Bronchial epithelial cell (primary cell): ENCODE data around the gene DDAH2. TPM values are rescaled to one million over a fixed set of nuclear protein-coding genes. Genes with fewer than 3 reads are reported as not detected.

ENCODE experiments used
- DNase-seq: peaks from one replicate; pipeline ENCODE4 v3.0.0-alpha.2; 2010; ENCODE audit warnings: low read depth
- FAIRE-seq: peaks from 2 replicates; lab custom pipeline; 2011; peaks lifted over from hg19 to GRCh38; lab: Jason Lieb, UNC
- H3K27me3 ChIP-seq: 2 replicates; pipeline ENCODE4 v1.5.1; 2011; ENCODE audit warnings: low read length; ENCODE audit not compliant: control insufficient read depth, insufficient read depth
- H3K36me3 ChIP-seq: 2 replicates; pipeline ENCODE4 v1.5.1; 2011; ENCODE audit warnings: low read length; ENCODE audit not compliant: control insufficient read depth, insufficient read depth
- H3K4me3 ChIP-seq: 2 replicates; pipeline ENCODE4 v1.5.1; 2011; ENCODE audit warnings: mild to moderate bottlenecking, low read depth, low read length, control low read depth
- total RNA-seq: library from RNA; depleted of rRNA; stranded (reverse); fragments of >200 nt; gene quantifications from 2 replicates; pipeline ENCODE4 v1.2.1, GENCODE V29; 2014
- TF ChIP-seq, protein P1 (sequence below): IDR thresholded peaks from 2 replicates; pipeline ENCODE4 v1.5.1; 2011; ENCODE audit warnings: mild to moderate bottlenecking, moderate library complexity, low read length, control low read depth, inconsistent platforms; ENCODE audit not compliant: insufficient read depth, severe bottlenecking

Gene DDAH2
- total RNA-seq, 1 donor from 2014 or later: 14.5 TPM

DNA sequence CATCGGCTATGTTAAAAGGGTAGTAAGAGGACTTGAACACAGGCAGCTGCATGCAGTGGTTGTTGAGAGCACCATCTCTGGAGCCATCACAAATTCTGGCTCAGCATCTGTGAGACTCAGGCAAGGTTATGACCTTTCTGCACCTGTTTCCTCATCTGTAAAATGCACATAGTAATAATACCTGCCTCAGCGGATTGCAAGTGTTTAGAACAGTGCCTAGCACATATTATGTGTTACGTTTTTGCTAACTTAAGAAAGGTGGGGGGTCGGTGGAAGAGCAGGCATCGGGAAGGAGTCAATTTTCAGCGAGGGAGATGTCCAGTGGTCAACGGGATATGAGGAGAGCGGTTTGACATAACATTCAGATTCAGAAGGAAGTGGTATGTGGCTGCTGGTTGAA is 51.1 kb downstream of the DDAH2 start:
- FAIRE-seq (no peak), DNase-seq (no peak)
- no peaks in the 10 kb centered on the region for H3K36me3 ChIP-seq
- no peaks in the 10 kb centered on the region for H3K27me3 ChIP-seq
- no peak overlapping the region for H3K4me3 ChIP-seq
- TF ChIP-seq, protein P1, sequence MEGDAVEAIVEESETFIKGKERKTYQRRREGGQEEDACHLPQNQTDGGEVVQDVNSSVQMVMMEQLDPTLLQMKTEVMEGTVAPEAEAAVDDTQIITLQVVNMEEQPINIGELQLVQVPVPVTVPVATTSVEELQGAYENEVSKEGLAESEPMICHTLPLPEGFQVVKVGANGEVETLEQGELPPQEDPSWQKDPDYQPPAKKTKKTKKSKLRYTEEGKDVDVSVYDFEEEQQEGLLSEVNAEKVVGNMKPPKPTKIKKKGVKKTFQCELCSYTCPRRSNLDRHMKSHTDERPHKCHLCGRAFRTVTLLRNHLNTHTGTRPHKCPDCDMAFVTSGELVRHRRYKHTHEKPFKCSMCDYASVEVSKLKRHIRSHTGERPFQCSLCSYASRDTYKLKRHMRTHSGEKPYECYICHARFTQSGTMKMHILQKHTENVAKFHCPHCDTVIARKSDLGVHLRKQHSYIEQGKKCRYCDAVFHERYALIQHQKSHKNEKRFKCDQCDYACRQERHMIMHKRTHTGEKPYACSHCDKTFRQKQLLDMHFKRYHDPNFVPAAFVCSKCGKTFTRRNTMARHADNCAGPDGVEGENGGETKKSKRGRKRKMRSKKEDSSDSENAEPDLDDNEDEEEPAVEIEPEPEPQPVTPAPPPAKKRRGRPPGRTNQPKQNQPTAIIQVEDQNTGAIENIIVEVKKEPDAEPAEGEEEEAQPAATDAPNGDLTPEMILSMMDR: no peak

Other genes with a start within 250 kb of the DDAH2 start
- 2.9 and 3.7 TPM in 2 replicates for gene MICB, start 231.2 kb downstream of the DDAH2 start, total RNA-seq
- gene MCCD1, start 200.3 kb downstream of the DDAH2 start, total RNA-seq: not detected in 2 replicates
- gene DDX39B, start 187.3 kb downstream of the DDAH2 start, total RNA-seq: 335 and 385 TPM in 2 replicates
- gene ATP6V1G2, start 182.7 kb downstream of the DDAH2 start, total RNA-seq: 0.26 and 0.51 TPM in 2 replicates
- 38.9 and 40.0 TPM in 2 replicates for gene NFKBIL1, start 181.7 kb downstream of the DDAH2 start, total RNA-seq
- gene LTA, start 157.0 kb downstream of the DDAH2 start, total RNA-seq: not detected in 2 replicates
- not detected in 2 replicates for gene TNF, start 153.7 kb downstream of the DDAH2 start, total RNA-seq
- not detected in 2 replicates for gene LTB, start 146.9 kb downstream of the DDAH2 start, total RNA-seq
- gene LST1, start 143.0 kb downstream of the DDAH2 start, total RNA-seq: not detected in 2 replicates
- gene NCR3, start 136.3 kb downstream of the DDAH2 start, total RNA-seq: not detected in 2 replicates
- not detected in 2 replicates for gene AIF1, start 114.1 kb downstream of the DDAH2 start, total RNA-seq
- gene PRRC2A, start 108.6 kb downstream of the DDAH2 start, total RNA-seq: 21.1 and 24.7 TPM in 2 replicates
- gene BAG6, start 76.6 kb downstream of the DDAH2 start, total RNA-seq: 71.1 and 84.1 TPM in 2 replicates
- 0.26 and 0.53 TPM in 2 replicates for gene APOM, start 73.4 kb downstream of the DDAH2 start, total RNA-seq
- gene C6orf47, start 68.5 kb downstream of the DDAH2 start, total RNA-seq: 28.4 and 30.5 TPM in 2 replicates
- 10.0 and 10.2 TPM in 2 replicates for gene GPANK1, start 64.3 kb downstream of the DDAH2 start, total RNA-seq
- 61.1 and 72.7 TPM in 2 replicates for gene CSNK2B, start 63.2 kb downstream of the DDAH2 start, total RNA-seq
- gene LY6G5B, start 59.3 kb downstream of the DDAH2 start, total RNA-seq: 1.1 and 2.3 TPM in 2 replicates
- 0.13 TPM in 1 of 2 replicates, not detected in the other for gene LY6G5C, start 48.2 kb downstream of the DDAH2 start, total RNA-seq
- gene ABHD16A, start 26.0 kb downstream of the DDAH2 start, total RNA-seq: 32.9 and 66.2 TPM in 2 replicates
- gene LY6G6F, start 22.4 kb downstream of the DDAH2 start, total RNA-seq: not detected in 2 replicates
- not detected in 2 replicates for gene LY6G6D, start 14.0 kb downstream of the DDAH2 start, total RNA-seq
- gene LY6G6C, start 7.6 kb downstream of the DDAH2 start, total RNA-seq: 0.38 TPM in 1 of 2 replicates, not detected in the other
- under 0.01 TPM in 1 of 2 replicates, not detected in the other for gene MPIG6B, start 5.9 kb downstream of the DDAH2 start, total RNA-seq
- gene CLIC1, start 7.2 kb upstream of the DDAH2 start, total RNA-seq: 480 and 574 TPM in 2 replicates
- 3.4 and 4.0 TPM in 2 replicates for gene MSH5, start 10.7 kb upstream of the DDAH2 start, total RNA-seq
- gene SAPCD1, start 33.4 kb upstream of the DDAH2 start, total RNA-seq: 1.3 TPM in 2 replicates
- 0.26 and 1.4 TPM in 2 replicates for gene VWA7, start 48.0 kb upstream of the DDAH2 start, total RNA-seq
- 40.8 and 53.2 TPM in 2 replicates for gene VARS1, start 66.5 kb upstream of the DDAH2 start, total RNA-seq
- 28.9 and 29.2 TPM in 2 replicates for gene LSM2, start 77.7 kb upstream of the DDAH2 start, total RNA-seq
- 0.53 and 1.4 TPM in 2 replicates for gene HSPA1L, start 86.0 kb upstream of the DDAH2 start, total RNA-seq
- 50.3 and 55.3 TPM in 2 replicates for gene HSPA1A, start 86.2 kb upstream of the DDAH2 start, total RNA-seq
- gene HSPA1B, start 98.4 kb upstream of the DDAH2 start, total RNA-seq: 118 and 193 TPM in 2 replicates
- 65.8 and 70.3 TPM in 2 replicates for gene NEU1, start 133.5 kb upstream of the DDAH2 start, total RNA-seq
- 1.8 and 10.5 TPM in 2 replicates for gene SLC44A4, start 149.7 kb upstream of the DDAH2 start, total RNA-seq
- gene EHMT2, start 168.4 kb upstream of the DDAH2 start, total RNA-seq: 10.8 and 14.5 TPM in 2 replicates
- gene ZBTB12, start 172.8 kb upstream of the DDAH2 start, total RNA-seq: 0.64 and 1.3 TPM in 2 replicates
- gene C2, start 198.4 kb upstream of the DDAH2 start, total RNA-seq: 0.26 and 0.53 TPM in 2 replicates
- 2.4 and 2.6 TPM in 2 replicates for gene CFB, start 216.8 kb upstream of the DDAH2 start, total RNA-seq
- gene NELFE, start 229.7 kb upstream of the DDAH2 start, total RNA-seq: 163 and 177 TPM in 2 replicates
- 44.8 and 48.0 TPM in 2 replicates for gene SKIC2, start 229.9 kb upstream of the DDAH2 start, total RNA-seq
- 8.4 and 12.2 TPM in 2 replicates for gene DXO, start 242.8 kb upstream of the DDAH2 start, total RNA-seq